GM12892 (cell line): ENCODE measurements around the gene ZNF140.
A peak's percentile ranks its signal among the peaks of the same experiment; 100 is the strongest.

Source experiments
- DNase-seq: peaks from one replicate; pipeline ENCODE4 v3.0.0; 2011; ENCODE audit not compliant: insufficient read length
- FAIRE-seq: peaks from 2 replicates; lab custom pipeline; 2011; peaks lifted over from hg19 to GRCh38; lab: Jason Lieb, UNC
- POLR2A ChIP-seq: IDR thresholded peaks from 2 replicates; pipeline ENCODE4 v1.6.1; 2011; ENCODE audit warnings: low read depth, low read length, control low read depth
- POLR2AphosphoS5 ChIP-seq: IDR thresholded peaks from 2 replicates; pipeline ENCODE4 v1.6.1; 2011; ENCODE audit warnings: low read depth, low read length, control low read depth
- TAF1 ChIP-seq: IDR thresholded peaks from 2 replicates; pipeline ENCODE4 v1.6.1; 2011; ENCODE audit warnings: low read depth, mild to moderate bottlenecking, control low read depth, low read length, borderline replicate concordance

Gene ZNF140

GRCh38 chr12:133145981-133146380, 65.3 kb downstream of the ZNF140 start:
- TF ChIP-seq POLR2AphosphoS5, result no peak
- TF ChIP-seq POLR2A, result no peak
- no peak for TF ChIP-seq TAF1
- DNase-seq, result no peak
- no peak for FAIRE-seq

DNA sequence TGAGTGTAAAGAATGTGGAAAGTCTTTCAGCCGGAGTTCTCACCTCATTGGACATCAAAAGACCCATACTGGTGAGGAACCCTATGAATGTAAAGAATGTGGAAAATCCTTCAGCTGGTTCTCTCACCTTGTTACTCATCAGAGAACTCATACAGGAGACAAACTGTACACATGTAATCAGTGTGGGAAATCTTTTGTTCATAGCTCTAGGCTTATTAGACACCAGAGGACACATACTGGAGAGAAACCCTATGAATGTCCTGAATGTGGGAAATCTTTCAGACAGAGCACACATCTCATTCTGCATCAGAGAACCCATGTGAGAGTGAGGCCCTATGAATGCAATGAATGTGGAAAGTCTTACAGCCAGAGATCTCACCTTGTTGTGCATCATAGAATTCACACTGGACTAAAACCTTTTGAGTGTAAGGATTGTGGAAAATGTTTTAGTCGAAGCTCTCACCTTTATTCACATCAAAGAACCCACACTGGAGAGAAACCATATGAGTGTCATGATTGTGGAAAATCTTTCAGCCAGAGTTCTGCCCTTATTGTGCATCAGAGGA, 75.5 kb downstream of the ZNF140 start:
- FAIRE-seq (peak; percentile 42), DNase-seq (no peak)
- no peak for TF ChIP-seq POLR2A
- no peak for TF ChIP-seq POLR2AphosphoS5
- no peak for TF ChIP-seq TAF1
